Measurements from ENCODE around the gene LRRFIP1.

LRRFIP1 gene

GRCh38 chr2:237752761-237753165, 125.4 kb downstream of the LRRFIP1 start:
- no peak overlapping the region for H2AFZ ChIP-seq (ENCODE audit: low read depth, low read length)
- no peaks in the 10 kb centered on the region for H3K9me3 ChIP-seq (ENCODE audit: insufficient read depth, low read length)
- no peaks in the 10 kb centered on the region for H3K79me2 ChIP-seq (ENCODE audit: low read length)
- no peak overlapping the region for H3K4me3 ChIP-seq (ENCODE audit: low read length)
- H3K36me3 ChIP-seq (replicated peaks; ENCODE audit: low read depth, low read length), result peaks cover 17% of the 10 kb centered on the region
- H3K4me2 ChIP-seq (ENCODE audit: low read length), result peak overlapping the region; percentile 36
- H3K4me1 ChIP-seq (ENCODE audit: low read length), result peaks cover 17% of the 10 kb centered on the region
- H4K20me1 ChIP-seq (ENCODE audit: insufficient read depth, low read length), result no peaks in the 10 kb centered on the region
- TF ChIP-seq EZH2phosphoT487 (IDR thresholded peaks at IDR 0.05; ENCODE audit: low read depth), result no peak
- TF ChIP-seq CTCF (IDR thresholded peaks at IDR 0.05; ENCODE audit: low read depth, low read length), result no peak
- H3K9ac ChIP-seq (ENCODE audit: low read length), result no peak overlapping the region
- no peak overlapping the region for H3K27ac ChIP-seq (ENCODE audit: low read length)
- H3K27me3 ChIP-seq (ENCODE audit: low read depth, low read length), result no peaks in the 10 kb centered on the region

- Histone ChIP-seq H3K4me2 (ENCODE audit: low read length) (no peak overlapping the region), H3K9ac (ENCODE audit: low read length) (no peak overlapping the region), H3K27me3 (ENCODE audit: low read depth, low read length) (no peaks in the 10 kb centered on the region), H3K36me3 (replicated peaks; ENCODE audit: low read depth, low read length) (peaks cover 6% of the 10 kb centered on the region), H3K4me3 (ENCODE audit: low read length) (no peak overlapping the region), H3K4me1 (ENCODE audit: low read length) (peaks cover 17% of the 10 kb centered on the region), H4K20me1 (ENCODE audit: insufficient read depth, low read length) (no peaks in the 10 kb centered on the region), H3K9me3 (ENCODE audit: insufficient read depth, low read length) (no peaks in the 10 kb centered on the region), H3K79me2 (ENCODE audit: low read length) (no peaks in the 10 kb centered on the region), H2AFZ (ENCODE audit: low read depth, low read length) (no peak overlapping the region), H3K27ac (ENCODE audit: low read length) (no peak overlapping the region)
- TF ChIP-seq EZH2phosphoT487 (IDR thresholded peaks at IDR 0.05; ENCODE audit: low read depth) (no peak), CTCF (IDR thresholded peaks at IDR 0.05; ENCODE audit: low read depth, low read length) (no peak)
These were observed 126.8 kb downstream of the LRRFIP1 start for GRCh38 chr2:237754182-237754581.

GRCh38 chr2:237754626-237755248, 127.3 kb downstream of the LRRFIP1 start:
- Histone ChIP-seq H3K27ac (ENCODE audit: low read length) (no peak overlapping the region), H4K20me1 (ENCODE audit: insufficient read depth, low read length) (no peaks in the 10 kb centered on the region), H3K4me1 (ENCODE audit: low read length) (peaks cover 16% of the 10 kb centered on the region), H3K9me3 (ENCODE audit: insufficient read depth, low read length) (no peaks in the 10 kb centered on the region), H3K4me2 (ENCODE audit: low read length) (no peak overlapping the region), H3K4me3 (ENCODE audit: low read length) (no peak overlapping the region), H3K79me2 (ENCODE audit: low read length) (no peaks in the 10 kb centered on the region), H3K27me3 (ENCODE audit: low read depth, low read length) (no peaks in the 10 kb centered on the region), H3K9ac (ENCODE audit: low read length) (no peak overlapping the region), H2AFZ (ENCODE audit: low read depth, low read length) (no peak overlapping the region), H3K36me3 (replicated peaks; ENCODE audit: low read depth, low read length) (peaks cover 6% of the 10 kb centered on the region)
- no peak for TF ChIP-seq CTCF (IDR thresholded peaks at IDR 0.05; ENCODE audit: low read depth, low read length)
- no peak for TF ChIP-seq EZH2phosphoT487 (IDR thresholded peaks at IDR 0.05; ENCODE audit: low read depth)

- H3K79me2 ChIP-seq (ENCODE audit: low read length), result no peaks in the 10 kb centered on the region
- no peak overlapping the region for H3K9ac ChIP-seq (ENCODE audit: low read length)
- H4K20me1 ChIP-seq (ENCODE audit: insufficient read depth, low read length), result no peaks in the 10 kb centered on the region
- H3K27ac ChIP-seq (ENCODE audit: low read length), result no peak overlapping the region
- H3K27me3 ChIP-seq (ENCODE audit: low read depth, low read length), result no peaks in the 10 kb centered on the region
- peaks cover 9% of the 10 kb centered on the region for H3K4me1 ChIP-seq (ENCODE audit: low read length)
- TF ChIP-seq CTCF (IDR thresholded peaks at IDR 0.05; ENCODE audit: low read depth, low read length), result no peak
- TF ChIP-seq EZH2phosphoT487 (IDR thresholded peaks at IDR 0.05; ENCODE audit: low read depth), result no peak
- peaks cover 4% of the 10 kb centered on the region for H3K36me3 ChIP-seq (replicated peaks; ENCODE audit: low read depth, low read length)
- no peak overlapping the region for H3K4me2 ChIP-seq (ENCODE audit: low read length)
- H3K4me3 ChIP-seq (ENCODE audit: low read length), result no peak overlapping the region
- H2AFZ ChIP-seq (ENCODE audit: low read depth, low read length), result no peak overlapping the region
- H3K9me3 ChIP-seq (ENCODE audit: insufficient read depth, low read length), result no peaks in the 10 kb centered on the region
These were observed 130.2 kb downstream of the LRRFIP1 start for GRCh38 chr2:237757616-237758015.
